HepG2 (cell line): Measurements from ENCODE around the gene HARBI1. TPM values are rescaled to one million over a fixed set of nuclear protein-coding genes. Genes with fewer than 3 reads are reported as not detected.

ENCODE experiments used
- ARID2 ChIP-seq: sonication (generic); formaldehyde crosslinking; IDR thresholded peaks from 2 replicates; pipeline ENCODE4 v1.8.1; 2022; ENCODE audit warnings: mild to moderate bottlenecking, missing genetic modification reagents, borderline replicate concordance
- HDAC6 ChIP-seq: fragments of 200-600 bp; sonication (generic); IDR thresholded peaks from 2 replicates; pipeline ENCODE4 v1.7.0; 2017; ENCODE audit warnings: mild to moderate bottlenecking, antibody characterized with exemption, low read length, low read depth
- HMG20A ChIP-seq: IDR thresholded peaks from 2 replicates; pipeline ENCODE4 v1.6.1; 2016; ENCODE audit warnings: borderline replicate concordance
- IRX3 ChIP-seq: sonication (generic); formaldehyde crosslinking; IDR thresholded peaks from 2 replicates; pipeline ENCODE4 v1.8.1; 2023; ENCODE audit warnings: mild to moderate bottlenecking, low read depth, missing genetic modification reagents, borderline replicate concordance
- KMT2B ChIP-seq: IDR thresholded peaks from 2 replicates; pipeline ENCODE4 v1.6.1; 2016; ENCODE audit warnings: missing genetic modification reagents, missing compliant biosample characterization
- MEIS2 ChIP-seq: sonication (generic); formaldehyde crosslinking; IDR thresholded peaks from 2 replicates; pipeline ENCODE4 v1.9.0; 2021; ENCODE audit warnings: mild to moderate bottlenecking, missing genetic modification reagents
- MXI1 ChIP-seq: IDR thresholded peaks from 3 replicates; pipeline ENCODE4 v1.6.1; 2012; ENCODE audit warnings: low read depth, low read length, inconsistent platforms, borderline replicate concordance
- NFE2L2 ChIP-seq: fragments of 150-350 bp; IDR thresholded peaks from 2 replicates; pipeline ENCODE4 v1.6.1; 2014; ENCODE audit warnings: low read length
- NFIC ChIP-seq: IDR thresholded peaks from 2 replicates; pipeline ENCODE4 v1.6.1; 2012; ENCODE audit warnings: mild to moderate bottlenecking, low read length, inconsistent platforms
- PHF20 ChIP-seq: sonication (generic); formaldehyde crosslinking; IDR thresholded peaks from 2 replicates; pipeline ENCODE4 v1.5.0; 2020; ENCODE audit warnings: mild to moderate bottlenecking, missing genetic modification reagents
- RARG ChIP-seq: sonication (generic); formaldehyde crosslinking; IDR thresholded peaks from 2 replicates; pipeline ENCODE4 v1.4.0; 2020; ENCODE audit warnings: low read depth, mild to moderate bottlenecking, missing genetic modification reagents
- SOX6 ChIP-seq, 2 experiments: fragments of 450-650 bp in 1 of 2; sonication (generic) in 1 of 2; formaldehyde crosslinking in 1 of 2; IDR thresholded peaks; 2 replicates each; pipeline versions ENCODE4 v1.4.0 to v1.6.1; 2017 to 2020; ENCODE audit warnings: antibody characterized with exemption in 1 of 2, mild to moderate bottlenecking in 1 of 2, missing genetic modification reagents in 1 of 2
- TAF1 ChIP-seq: sonication (generic); formaldehyde crosslinking; IDR thresholded peaks from 2 replicates; pipeline ENCODE4 v1.4.0; 2020; ENCODE audit warnings: missing genetic modification reagents
- TOPORS ChIP-seq: sonication (generic); formaldehyde crosslinking; IDR thresholded peaks from 2 replicates; pipeline ENCODE4 v1.8.0; 2023; ENCODE audit warnings: mild to moderate bottlenecking, missing genetic modification reagents
- ZBTB7B ChIP-seq: sonication (generic); formaldehyde crosslinking; IDR thresholded peaks from 2 replicates; pipeline ENCODE4 v1.4.0; 2020; ENCODE audit warnings: missing genetic modification reagents
- ZBTB8A ChIP-seq: sonication (generic); formaldehyde crosslinking; IDR thresholded peaks from 2 replicates; pipeline ENCODE4 v1.4.0; 2020; ENCODE audit warnings: mild to moderate bottlenecking, low read depth, missing genetic modification reagents, borderline replicate concordance
- ZC3H4 ChIP-seq: sonication (generic); formaldehyde crosslinking; IDR thresholded peaks from 2 replicates; pipeline ENCODE4 v1.4.0; 2020; ENCODE audit warnings: missing genetic modification reagents, borderline replicate concordance
- ZFP36L1 ChIP-seq: sonication (generic); formaldehyde crosslinking; IDR thresholded peaks from 2 replicates; pipeline ENCODE4 v1.8.0; 2022; ENCODE audit warnings: mild to moderate bottlenecking, missing genetic modification reagents, moderate library complexity
- ZFP37 ChIP-seq: sonication (generic); formaldehyde crosslinking; IDR thresholded peaks from 2 replicates; pipeline ENCODE4 v1.4.0; 2020; ENCODE audit warnings: missing genetic modification reagents, borderline replicate concordance
- ZNF124 ChIP-seq: sonication (generic); formaldehyde crosslinking; IDR thresholded peaks from 2 replicates; pipeline ENCODE4 v1.4.0; 2020; ENCODE audit warnings: missing genetic modification reagents
- ZNF24 ChIP-seq: fragments of 450-650 bp; IDR thresholded peaks from 2 replicates; pipeline ENCODE4 v1.6.1; 2017; ENCODE audit warnings: antibody characterized with exemption, mild to moderate bottlenecking
- ZNF263 ChIP-seq: sonication (generic); formaldehyde crosslinking; IDR thresholded peaks from 2 replicates; pipeline ENCODE4 v1.4.0; 2020; ENCODE audit warnings: missing genetic modification reagents
- ZNF337 ChIP-seq: sonication (generic); formaldehyde crosslinking; IDR thresholded peaks from 2 replicates; pipeline ENCODE4 v1.5.1; 2020; ENCODE audit warnings: missing genetic modification reagents, low read depth, mild to moderate bottlenecking, borderline replicate concordance
- ZNF468 ChIP-seq: sonication (generic); formaldehyde crosslinking; IDR thresholded peaks from 2 replicates; pipeline ENCODE4 v1.8.0; 2022; ENCODE audit warnings: mild to moderate bottlenecking, moderate library complexity, missing genetic modification reagents
- ZNF546 ChIP-seq: sonication (generic); formaldehyde crosslinking; conservative IDR thresholded peaks from 2 replicates; pipeline ENCODE4 v1.8.1; 2023; ENCODE audit warnings: mild to moderate bottlenecking, missing genetic modification reagents
- ZNF720 ChIP-seq: sonication (generic); formaldehyde crosslinking; IDR thresholded peaks from 2 replicates; pipeline ENCODE4 v1.4.0; 2020; ENCODE audit warnings: missing genetic modification reagents
- ZNF747 ChIP-seq: sonication (generic); formaldehyde crosslinking; IDR thresholded peaks from 2 replicates; pipeline ENCODE4 v1.8.1; 2023; ENCODE audit warnings: missing genetic modification reagents, mild to moderate bottlenecking, borderline replicate concordance
- polyA plus RNA-seq, 8 experiments: library from polyadenylated mRNA; depleted of rRNA in 3 of 8; stranded (reverse) in 7 of 8; unstranded in 1 of 8; fragments of >200 nt; fragmentation: Illumina TruSeq in 4 of 8; extraction: Trizol in 4 of 8; gene quantifications; 2 replicates each; pipeline versions ENCODE4 v1.2.1 to v1.2.3, GENCODE V29; 2011 to 2016; ENCODE audit warnings: low read depth in 4 of 8, missing spikeins in 1 of 8, mixed read lengths in 1 of 8; ENCODE audit not compliant: insufficient read depth in 1 of 8
- total RNA-seq, 5 experiments: library from RNA; depleted of rRNA; stranded (reverse); fragments of >200 nt; fragmentation: Illumina TruSeq; extraction: Trizol; gene quantifications; 2 replicates each; pipeline ENCODE4 v1.2.3, GENCODE V29; 2016; ENCODE audit warnings: low read depth in 1 of 5
- TF ChIP-seq, protein P1 (sequence below): IDR thresholded peaks from 2 replicates; pipeline ENCODE4 v1.6.1; 2018; ENCODE audit warnings: missing genetic modification reagents, mild to moderate bottlenecking, missing compliant biosample characterization
- TF ChIP-seq, protein P2 (sequence below): IDR thresholded peaks from 2 replicates; pipeline ENCODE4 v1.6.1; 2016; ENCODE audit warnings: missing compliant biosample characterization, missing genetic modification reagents, borderline replicate concordance
- TF ChIP-seq, protein P3 (sequence below): sonication (generic); formaldehyde crosslinking; IDR thresholded peaks from 2 replicates; pipeline ENCODE4 v1.5.0; 2020; ENCODE audit warnings: missing genetic modification reagents, mild to moderate bottlenecking, borderline replicate concordance
- TF ChIP-seq, protein P4 (sequence below): IDR thresholded peaks from 2 replicates; pipeline ENCODE4 v1.6.1; 2016; ENCODE audit warnings: low read depth, borderline replicate concordance

HARBI1 gene
- total and polyA plus RNA-seq, 2 of the 13 experiments (the other 11 are each of a cell fraction or from before 2014, with no cell fraction given): 2.5 to 4.8 TPM

DNA sequence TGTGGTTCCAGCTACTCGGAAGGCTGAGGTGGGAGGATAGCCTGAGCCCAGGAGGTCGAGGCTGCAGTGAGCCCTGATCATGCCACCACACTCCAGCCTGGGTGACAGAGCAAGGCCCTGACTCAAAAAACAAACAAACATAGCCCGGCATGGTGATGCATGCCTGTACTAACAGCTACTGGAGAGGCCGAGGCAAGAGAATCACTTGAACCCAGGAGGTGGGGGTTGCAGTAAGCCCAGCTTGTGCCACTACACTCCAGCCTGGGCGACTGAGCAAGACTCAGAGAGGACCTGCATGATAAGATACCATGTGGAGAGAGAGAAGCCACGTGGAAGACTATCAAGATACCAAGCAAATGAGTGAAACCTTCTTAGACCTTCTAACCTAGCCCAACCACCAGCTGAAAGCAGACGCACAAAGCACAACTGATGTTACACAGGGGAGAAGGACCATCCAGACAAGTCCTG, 59.3 kb downstream of the HARBI1 start (continued):
- TF ChIP-seq, protein P1, sequence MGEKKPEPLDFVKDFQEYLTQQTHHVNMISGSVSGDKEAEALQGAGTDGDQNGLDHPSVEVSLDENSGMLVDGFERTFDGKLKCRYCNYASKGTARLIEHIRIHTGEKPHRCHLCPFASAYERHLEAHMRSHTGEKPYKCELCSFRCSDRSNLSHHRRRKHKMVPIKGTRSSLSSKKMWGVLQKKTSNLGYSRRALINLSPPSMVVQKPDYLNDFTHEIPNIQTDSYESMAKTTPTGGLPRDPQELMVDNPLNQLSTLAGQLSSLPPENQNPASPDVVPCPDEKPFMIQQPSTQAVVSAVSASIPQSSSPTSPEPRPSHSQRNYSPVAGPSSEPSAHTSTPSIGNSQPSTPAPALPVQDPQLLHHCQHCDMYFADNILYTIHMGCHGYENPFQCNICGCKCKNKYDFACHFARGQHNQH (CRISPR knock-in tag): peak; percentile 61; the same call in 1 of the 2 replicates
- TF ChIP-seq ZNF720 (CRISPR knock-in tag) (no peak), ZNF747 (no peak), NFIC (no peak), ZFP37 (CRISPR knock-in tag) (no peak), KMT2B (CRISPR knock-in tag) (peak; percentile 68; the same call in 1 of the 2 replicates), ARID2 (CRISPR knock-in tag) (no peak), TAF1 (CRISPR knock-in tag) (no peak), MEIS2 (no peak), ZNF124 (CRISPR knock-in tag) (no peak), ZBTB7B (0 out of 2 replicates have a peak, but pooled peaks have one; percentile 22), NFE2L2 (no peak), ZNF468 (CRISPR knock-in tag) (no peak), ZFP36L1 (0 out of 2 replicates have a peak, but pooled peaks have one; percentile 28), RARG (CRISPR knock-in tag) (no peak), ZBTB8A (CRISPR knock-in tag) (no peak), ZNF337 (CRISPR knock-in tag) (no peak), SOX6 (IDR thresholded peaks at IDR 0.05) (no peak), SOX6 (CRISPR knock-in tag; IDR thresholded peaks at IDR 0.05) (peak; percentile 59; the same call in 1 of the 2 replicates), ZNF263 (CRISPR knock-in tag) (no peak), TOPORS (CRISPR knock-in tag) (no peak), ZC3H4 (no peak), ZNF546 (CRISPR knock-in tag) (no peak), PHF20 (CRISPR knock-in tag) (no peak), IRX3 (no peak), HDAC6 (no peak), MXI1 (peak; percentile 70; the same call in 1 of the 3 replicates), HMG20A (CRISPR knock-in tag) (peak; percentile 56; the same call in 1 of the 2 replicates), ZNF24 (no peak)
- TF ChIP-seq, protein P2, sequence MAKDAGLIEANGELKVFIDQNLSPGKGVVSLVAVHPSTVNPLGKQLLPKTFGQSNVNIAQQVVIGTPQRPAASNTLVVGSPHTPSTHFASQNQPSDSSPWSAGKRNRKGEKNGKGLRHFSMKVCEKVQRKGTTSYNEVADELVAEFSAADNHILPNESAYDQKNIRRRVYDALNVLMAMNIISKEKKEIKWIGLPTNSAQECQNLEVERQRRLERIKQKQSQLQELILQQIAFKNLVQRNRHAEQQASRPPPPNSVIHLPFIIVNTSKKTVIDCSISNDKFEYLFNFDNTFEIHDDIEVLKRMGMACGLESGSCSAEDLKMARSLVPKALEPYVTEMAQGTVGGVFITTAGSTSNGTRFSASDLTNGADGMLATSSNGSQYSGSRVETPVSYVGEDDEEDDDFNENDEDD (CRISPR knock-in tag): 0 out of 2 replicates have a peak, but pooled peaks have one; percentile 22
- TF ChIP-seq, protein P3, sequence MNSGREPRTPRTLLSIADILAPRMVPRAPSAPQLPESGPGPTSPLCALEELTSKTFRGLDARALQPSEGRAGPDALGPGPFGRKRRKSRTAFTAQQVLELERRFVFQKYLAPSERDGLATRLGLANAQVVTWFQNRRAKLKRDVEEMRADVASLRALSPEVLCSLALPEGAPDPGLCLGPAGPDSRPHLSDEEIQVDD (CRISPR knock-in tag): no peak
- TF ChIP-seq, protein P4, sequence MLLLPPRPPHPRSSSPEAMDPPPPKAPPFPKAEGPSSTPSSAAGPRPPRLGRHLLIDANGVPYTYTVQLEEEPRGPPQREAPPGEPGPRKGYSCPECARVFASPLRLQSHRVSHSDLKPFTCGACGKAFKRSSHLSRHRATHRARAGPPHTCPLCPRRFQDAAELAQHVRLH (CRISPR knock-in tag): peak; percentile 77; the same call in 1 of the 2 replicates
